Measurements from ENCODE around the gene UST.

DNA sequence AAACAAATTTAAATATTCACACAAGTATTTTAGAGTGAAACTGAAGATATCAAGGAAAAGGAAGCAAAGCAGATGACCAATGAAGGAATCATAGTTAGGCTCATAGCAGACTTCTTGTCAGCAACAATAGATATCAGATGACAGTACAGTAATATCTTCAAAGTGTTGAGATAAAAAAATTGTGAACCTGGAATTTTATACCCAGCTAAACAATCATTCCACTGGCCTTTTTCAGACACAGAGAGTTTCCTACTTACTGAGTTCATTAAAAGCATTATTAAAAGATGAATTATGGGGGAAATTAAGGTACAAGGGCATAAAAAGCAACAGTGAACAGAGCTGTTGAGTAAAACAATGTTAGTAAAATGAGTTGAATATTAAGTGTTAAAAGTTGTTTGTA is 254.6 kb downstream of the UST start:
- TF ChIP-seq, protein P1, sequence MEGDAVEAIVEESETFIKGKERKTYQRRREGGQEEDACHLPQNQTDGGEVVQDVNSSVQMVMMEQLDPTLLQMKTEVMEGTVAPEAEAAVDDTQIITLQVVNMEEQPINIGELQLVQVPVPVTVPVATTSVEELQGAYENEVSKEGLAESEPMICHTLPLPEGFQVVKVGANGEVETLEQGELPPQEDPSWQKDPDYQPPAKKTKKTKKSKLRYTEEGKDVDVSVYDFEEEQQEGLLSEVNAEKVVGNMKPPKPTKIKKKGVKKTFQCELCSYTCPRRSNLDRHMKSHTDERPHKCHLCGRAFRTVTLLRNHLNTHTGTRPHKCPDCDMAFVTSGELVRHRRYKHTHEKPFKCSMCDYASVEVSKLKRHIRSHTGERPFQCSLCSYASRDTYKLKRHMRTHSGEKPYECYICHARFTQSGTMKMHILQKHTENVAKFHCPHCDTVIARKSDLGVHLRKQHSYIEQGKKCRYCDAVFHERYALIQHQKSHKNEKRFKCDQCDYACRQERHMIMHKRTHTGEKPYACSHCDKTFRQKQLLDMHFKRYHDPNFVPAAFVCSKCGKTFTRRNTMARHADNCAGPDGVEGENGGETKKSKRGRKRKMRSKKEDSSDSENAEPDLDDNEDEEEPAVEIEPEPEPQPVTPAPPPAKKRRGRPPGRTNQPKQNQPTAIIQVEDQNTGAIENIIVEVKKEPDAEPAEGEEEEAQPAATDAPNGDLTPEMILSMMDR (conservative IDR thresholded peaks at IDR 0.05; ENCODE audit: low read length) = no peak
- no peak for TF ChIP-seq EZH2phosphoT487 (IDR thresholded peaks at IDR 0.05; ENCODE audit: borderline replicate concordance)

Measured in Loucy (cell line).